Urinary bladder (tissue), 4 donors: Measurements from ENCODE around the gene NAB1. TPM values are rescaled to one million over a fixed set of nuclear protein-coding genes. Genes with fewer than 3 reads are reported as not detected.
A peak's percentile ranks its signal among the peaks of the same experiment; 100 is the strongest.

ENCODE experiments used
- DNase-seq: peaks from one replicate; pipeline ENCODE4 v3.0.0-alpha.2; 2015; ENCODE audit errors: extremely low spot score
- H3K27ac ChIP-seq: one replicate; pipeline ENCODE4 v1.5.1; 2013; ENCODE audit warnings: low read depth, mild to moderate bottlenecking, moderate library complexity
- H3K36me3 ChIP-seq: one replicate; pipeline ENCODE4 v1.6.1; 2013; ENCODE audit warnings: mild to moderate bottlenecking, moderate library complexity; ENCODE audit not compliant: insufficient read depth
- H3K4me1 ChIP-seq: one replicate; pipeline ENCODE4 v1.6.1; 2013; ENCODE audit warnings: mild to moderate bottlenecking, moderate library complexity; ENCODE audit not compliant: insufficient read depth
- H3K4me3 ChIP-seq: one replicate; pipeline ENCODE4 v1.5.1; 2013; ENCODE audit warnings: low read depth, low read length
- WGBS: extraction: QIAGEN DNeasy Blood & Tissue Kit; methylation state at CpG from one replicate; pipeline ENCODE4 v1.1.7; 2013; 5-methylcytosine and 5-hydroxymethylcytosine counted together
- polyA plus RNA-seq: library from polyadenylated mRNA; stranded (reverse); fragments of 200-250 nt; gene quantifications from one replicate; pipeline ENCODE4 v1.2.3, GENCODE V29; 2013
- total RNA-seq: library from RNA; depleted of rRNA; stranded (reverse); fragments of >200 nt; gene quantifications from one replicate; pipeline ENCODE4 v1.2.3, GENCODE V29; 2014
- donor health status: healthy with polysubstance abuse.
- donor health status: healthy.

NAB1 gene
- total and polyA plus RNA-seq, 2 donors: 21.0 to 141 TPM

- 80% methylated on average over 7 of the region's 7 CpGs for WGBS
Observed at GRCh38 chr2:190626641-190627210, 22.2 kb upstream of the NAB1 start.

GRCh38 chr2:190627448-190628412 is 21.2 kb upstream of the NAB1 start:
- Histone ChIP-seq H3K4me3 (peak overlapping the region; percentile 33), H3K27ac (no peak overlapping the region), H3K36me3 (no peaks in the 10 kb centered on the region), H3K4me1 (no peaks in the 10 kb centered on the region)
- DNase-seq: no peak
- WGBS: 5% methylated on average over 23 of the region's 23 CpGs

More at GRCh38 chr2:190626641-190627210, 22.2 kb upstream of the NAB1 start:
- Histone ChIP-seq H3K4me1 (no peaks in the 10 kb centered on the region), H3K27ac (no peak overlapping the region), H3K4me3 (no peak overlapping the region), H3K36me3 (no peaks in the 10 kb centered on the region)
- DNase-seq: no peak

GRCh38 chr2:190628591-190629319 is 20.1 kb upstream of the NAB1 start:
- Histone ChIP-seq H3K4me1 (no peaks in the 10 kb centered on the region), H3K36me3 (no peaks in the 10 kb centered on the region), H3K27ac (no peak overlapping the region), H3K4me3 (no peak overlapping the region)
- WGBS: 70% methylated on average over 7 of the region's 7 CpGs
- no peak for DNase-seq

- Histone ChIP-seq H3K36me3 (no peaks in the 10 kb centered on the region), H3K4me1 (peaks cover 1% of the 10 kb centered on the region), H3K27ac (no peak overlapping the region), H3K4me3 (no peak overlapping the region)
- 86% methylated on average over 3 of the region's 3 CpGs for WGBS
- DNase-seq: no peak
Observed at GRCh38 chr2:190634381-190634780, 14.5 kb upstream of the NAB1 start.

- Histone ChIP-seq H3K4me3 (no peak overlapping the region), H3K27ac (no peak overlapping the region)
- 98% methylated on average over 4 of the region's 4 CpGs for WGBS
Observed at GRCh38 chr2:190635781-190636180, 13.1 kb upstream of the NAB1 start.

GRCh38 chr2:190636361-190636760 is 12.5 kb upstream of the NAB1 start:
- no peaks in the 10 kb centered on the region for H3K36me3 ChIP-seq
- 72% methylated on average over 3 of the region's 3 CpGs for WGBS
- DNase-seq: no peak
- H3K4me3 ChIP-seq: no peak overlapping the region
- no peak overlapping the region for H3K27ac ChIP-seq
- peaks cover 1% of the 10 kb centered on the region for H3K4me1 ChIP-seq

More at GRCh38 chr2:190635781-190636180, 13.1 kb upstream of the NAB1 start:
- peaks cover 1% of the 10 kb centered on the region for H3K4me1 ChIP-seq
- no peaks in the 10 kb centered on the region for H3K36me3 ChIP-seq
- DNase-seq: no peak

GRCh38 chr2:190637281-190637734 is 11.6 kb upstream of the NAB1 start:
- WGBS: 69% methylated on average over 1 of the region's 1 CpG
- no peak for DNase-seq
- H3K4me3 ChIP-seq: no peak overlapping the region
- no peaks in the 10 kb centered on the region for H3K36me3 ChIP-seq
- H3K4me1 ChIP-seq: peaks cover 1% of the 10 kb centered on the region
- no peak overlapping the region for H3K27ac ChIP-seq

- Histone ChIP-seq H3K36me3 (no peaks in the 10 kb centered on the region), H3K4me1 (peaks cover 1% of the 10 kb centered on the region), H3K4me3 (no peak overlapping the region), H3K27ac (no peak overlapping the region)
- WGBS: 64% methylated on average over 8 of the region's 8 CpGs
- DNase-seq: no peak
Observed at GRCh38 chr2:190637903-190638618, 10.8 kb upstream of the NAB1 start.

GRCh38 chr2:190640117-190640516 is 8.8 kb upstream of the NAB1 start:
- Histone ChIP-seq H3K4me3 (no peak overlapping the region), H3K27ac (no peak overlapping the region), H3K4me1 (peaks cover 1% of the 10 kb centered on the region), H3K36me3 (no peaks in the 10 kb centered on the region)
- WGBS: 63% methylated on average over 1 of the region's 1 CpG
- no peak for DNase-seq

GRCh38 chr2:190641469-190641868 is 7.4 kb upstream of the NAB1 start:
- H3K36me3 ChIP-seq: no peaks in the 10 kb centered on the region
- 56% methylated on average over 3 of the region's 3 CpGs for WGBS
- H3K27ac ChIP-seq: no peak overlapping the region
- H3K4me1 ChIP-seq: peaks cover 1% of the 10 kb centered on the region
- DNase-seq: no peak
- no peak overlapping the region for H3K4me3 ChIP-seq

- Histone ChIP-seq H3K27ac (no peak overlapping the region), H3K4me3 (no peak overlapping the region), H3K4me1 (no peaks in the 10 kb centered on the region), H3K36me3 (no peaks in the 10 kb centered on the region)
- DNase-seq: no peak
- 54% methylated on average over 9 of the region's 9 CpGs for WGBS
Observed at GRCh38 chr2:190646780-190647522, 1.9 kb upstream of the NAB1 start.

- no peaks in the 10 kb centered on the region for H3K36me3 ChIP-seq
- WGBS: 1% methylated on average over 72 of the region's 78 CpGs
- H3K27ac ChIP-seq: peak overlapping the region; percentile 40
- H3K4me3 ChIP-seq: peak overlapping the region; percentile 85
- no peaks in the 10 kb centered on the region for H3K4me1 ChIP-seq
- no peak for DNase-seq
Observed at GRCh38 chr2:190648289-190649034, 421 bp upstream of the NAB1 start.
